ENCODE data around the gene SLCO3A1.

SLCO3A1 gene

GRCh38 chr15:91862891-91863504 lies 9.5 kb downstream of the SLCO3A1 start:
- no peak for ATAC-seq

GRCh38 chr15:91863621-91864255 lies 10.2 kb downstream of the SLCO3A1 start:
- no peak for ATAC-seq

- ATAC-seq = no peak
Measured at GRCh38 chr15:91864664-91865063, 11.2 kb downstream of the SLCO3A1 start.

- ATAC-seq = no peak
Measured at GRCh38 chr15:91865486-91865885, 12.0 kb downstream of the SLCO3A1 start.

GRCh38 chr15:91865950-91866349 lies 12.4 kb downstream of the SLCO3A1 start:
- ATAC-seq = no peak

GRCh38 chr15:91866371-91866905 lies 12.9 kb downstream of the SLCO3A1 start:
- peak in 1 of 2 donors; percentile 30 for ATAC-seq

- no peak for ATAC-seq
Measured at GRCh38 chr15:91866971-91867372, 13.5 kb downstream of the SLCO3A1 start.

GRCh38 chr15:91867581-91868026 lies 14.1 kb downstream of the SLCO3A1 start:
- ATAC-seq = no peak

- ATAC-seq = no peak
Measured at GRCh38 chr15:91870876-91871537, 17.5 kb downstream of the SLCO3A1 start.

- ATAC-seq = no peak
Measured at GRCh38 chr15:91871837-91872236, 18.3 kb downstream of the SLCO3A1 start.

- ATAC-seq = no peak
Measured at GRCh38 chr15:91872356-91873137, 19.0 kb downstream of the SLCO3A1 start.

- ATAC-seq = no peak
Measured at GRCh38 chr15:91873138-91873536, 19.6 kb downstream of the SLCO3A1 start.

GRCh38 chr15:91874171-91874570 lies 20.7 kb downstream of the SLCO3A1 start:
- ATAC-seq = no peak

GRCh38 chr15:91874992-91875660 lies 21.6 kb downstream of the SLCO3A1 start:
- peak in 1 of 2 donors; percentile 65 for ATAC-seq

- no peak for ATAC-seq
Measured at GRCh38 chr15:91876187-91876586, 22.7 kb downstream of the SLCO3A1 start.

- no peak for ATAC-seq
Measured at GRCh38 chr15:91878319-91878870, 24.9 kb downstream of the SLCO3A1 start.

GRCh38 chr15:91879158-91879557 lies 25.6 kb downstream of the SLCO3A1 start:
- ATAC-seq = no peak

- no peak for ATAC-seq
Measured at GRCh38 chr15:91880373-91880772, 26.9 kb downstream of the SLCO3A1 start.

GRCh38 chr15:91881569-91882297 lies 28.2 kb downstream of the SLCO3A1 start:
- ATAC-seq = no peak

- no peak for ATAC-seq
Measured at GRCh38 chr15:91882858-91883586, 29.5 kb downstream of the SLCO3A1 start.

- no peak for ATAC-seq
Measured at GRCh38 chr15:91884606-91885005, 31.1 kb downstream of the SLCO3A1 start.

All from activated CD4-positive, CD25-positive, alpha-beta regulatory T cell treated with anti-CD3 and anti-CD28 coated beads, Interleukin-2, amount 50 U/mL, for 24 hours (primary cell).